Mammary epithelial cell (primary cell): ENCODE data around the gene PRR36.

Experiments used
- EZH2 ChIP-seq: IDR thresholded peaks from 2 replicates; pipeline ENCODE4 v1.6.1; 2012; ENCODE audit warnings: low read length, inconsistent platforms, borderline replicate concordance
- TF ChIP-seq, protein P1 (sequence below), 2 donors: IDR thresholded peaks in 1 of 2; conservative IDR thresholded peaks in 1 of 2; 2 replicates each; pipeline ENCODE4 v1.5.1; 2011 to 2012; ENCODE audit warnings: inconsistent platforms in 2 of 2, low read length in 2 of 2, mild to moderate bottlenecking in 2 of 2, control low read depth in 1 of 2, low read depth in 1 of 2; ENCODE audit not compliant: insufficient read depth in 1 of 2; ENCODE audit errors: extremely low read depth in 1 of 2

DNA sequence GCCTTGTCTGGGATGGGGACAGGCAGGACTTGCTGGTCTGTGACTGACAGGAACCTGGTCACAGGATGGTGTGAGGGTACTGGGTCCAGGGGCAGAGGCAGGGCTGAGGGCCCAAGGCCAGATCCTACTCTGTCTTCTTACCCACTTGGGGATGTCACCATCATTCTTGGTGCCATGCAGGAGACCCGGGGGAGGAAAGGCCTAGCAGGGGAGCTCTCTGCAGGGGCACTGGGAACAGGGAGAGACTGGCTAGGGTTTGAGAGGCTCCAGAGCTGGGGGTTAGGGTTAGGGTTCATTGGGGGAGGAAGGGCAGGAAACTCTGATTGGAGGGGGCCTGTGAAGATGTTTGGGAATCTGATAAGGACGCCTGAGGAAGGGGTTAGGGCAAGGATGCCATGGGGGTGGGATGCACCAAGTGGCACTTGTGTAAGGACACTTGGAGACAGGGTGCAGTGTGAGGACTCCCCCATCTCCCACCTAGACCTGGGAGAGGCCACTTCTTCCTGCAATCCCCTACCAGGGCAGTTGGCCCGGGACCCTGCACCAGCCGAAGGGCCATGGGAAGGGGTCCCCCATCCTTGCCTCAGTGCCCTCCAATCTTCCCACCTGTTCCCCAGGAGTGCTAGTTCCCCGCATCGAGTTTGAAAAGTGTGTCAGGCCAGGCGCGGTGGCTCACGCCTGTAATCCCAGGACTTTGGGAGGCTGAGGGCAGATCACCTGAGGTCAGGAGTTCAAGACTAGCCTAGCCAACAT, 6.9 kb downstream of the PRR36 start:
- TF ChIP-seq, protein P1, sequence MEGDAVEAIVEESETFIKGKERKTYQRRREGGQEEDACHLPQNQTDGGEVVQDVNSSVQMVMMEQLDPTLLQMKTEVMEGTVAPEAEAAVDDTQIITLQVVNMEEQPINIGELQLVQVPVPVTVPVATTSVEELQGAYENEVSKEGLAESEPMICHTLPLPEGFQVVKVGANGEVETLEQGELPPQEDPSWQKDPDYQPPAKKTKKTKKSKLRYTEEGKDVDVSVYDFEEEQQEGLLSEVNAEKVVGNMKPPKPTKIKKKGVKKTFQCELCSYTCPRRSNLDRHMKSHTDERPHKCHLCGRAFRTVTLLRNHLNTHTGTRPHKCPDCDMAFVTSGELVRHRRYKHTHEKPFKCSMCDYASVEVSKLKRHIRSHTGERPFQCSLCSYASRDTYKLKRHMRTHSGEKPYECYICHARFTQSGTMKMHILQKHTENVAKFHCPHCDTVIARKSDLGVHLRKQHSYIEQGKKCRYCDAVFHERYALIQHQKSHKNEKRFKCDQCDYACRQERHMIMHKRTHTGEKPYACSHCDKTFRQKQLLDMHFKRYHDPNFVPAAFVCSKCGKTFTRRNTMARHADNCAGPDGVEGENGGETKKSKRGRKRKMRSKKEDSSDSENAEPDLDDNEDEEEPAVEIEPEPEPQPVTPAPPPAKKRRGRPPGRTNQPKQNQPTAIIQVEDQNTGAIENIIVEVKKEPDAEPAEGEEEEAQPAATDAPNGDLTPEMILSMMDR (conservative IDR thresholded peaks at IDR 0.05 in 1 of 2, IDR thresholded peaks at IDR 0.05 in 1 of 2; ENCODE audit: extremely low read depth in 1 of 2, insufficient read depth in 1 of 2, low read depth in 1 of 2, low read length in 2 of 2), result no peak
- TF ChIP-seq EZH2, result no peak
